Naive thymus-derived CD4-positive, alpha-beta T cell (primary cell): ENCODE measurements around the gene PPFIBP1. TPM values are rescaled to one million over a fixed set of nuclear protein-coding genes. Genes with fewer than 3 reads are reported as not detected.

Source experiments
- ATAC-seq: fragments of 150-1000 bp; cut with Tn5 transposase; 2 replicates; pipeline ENCODE4 v1.10.0; 2021; ENCODE audit warnings: mild to moderate bottlenecking, moderate library complexity
- CTCF ChIA-PET: fragments of 350-600 bp; sonication (Branson Sonifier 250); formaldehyde crosslinking; loops from one replicate; lab custom pipeline; 2021; ENCODE audit warnings: antibody characterized with exemption; lab: Charles Lee
- POLR2A ChIA-PET: fragments of 350-600 bp; sonication (Branson Sonifier 250); formaldehyde crosslinking; loops from one replicate; lab custom pipeline; 2021; ENCODE audit warnings: antibody characterized with exemption, inconsistent platforms; lab: Charles Lee
- DNase-seq, 9 donors: peaks; one replicate each; pipeline versions ENCODE4 v3.0.0 to v3.0.0-alpha.2; 2020 to 2022; ENCODE audit warnings: mixed read lengths in 1 of 9
- H3K27ac ChIP-seq: one replicate; pipeline ENCODE4 v1.7.0; 2013; ENCODE audit warnings: mild to moderate bottlenecking, low read depth, low read length, moderate library complexity
- H3K27me3 ChIP-seq, 2 donors: one replicate each; pipeline ENCODE4 v1.7.0; 2013; ENCODE audit warnings: low read length in 2 of 2, mild to moderate bottlenecking in 2 of 2, moderate library complexity in 2 of 2; ENCODE audit not compliant: control insufficient read depth in 2 of 2, insufficient read depth in 2 of 2
- H3K36me3 ChIP-seq, 3 experiments: 1 replicate in 2 of 3; 2 replicates in 1 of 3; pipeline ENCODE4 v1.7.0; 2013; ENCODE audit warnings: low read length in 3 of 3, mild to moderate bottlenecking in 3 of 3, moderate library complexity in 1 of 3; ENCODE audit not compliant: insufficient read depth in 3 of 3, control insufficient read depth in 2 of 3
- H3K4me1 ChIP-seq, 2 donors: one replicate each; pipeline ENCODE4 v1.7.0; 2013; ENCODE audit warnings: low read length in 2 of 2, mild to moderate bottlenecking in 2 of 2, moderate library complexity in 1 of 2; ENCODE audit not compliant: control insufficient read depth in 2 of 2, insufficient read depth in 2 of 2
- H3K4me3 ChIP-seq: 2 replicates; pipeline ENCODE4 v1.7.0; 2013; ENCODE audit warnings: mild to moderate bottlenecking, low read length
- H3K9me3 ChIP-seq, 3 experiments: 1 replicate in 2 of 3; 2 replicates in 1 of 3; pipeline ENCODE4 v1.7.0; 2013; ENCODE audit warnings: low read length in 3 of 3; ENCODE audit not compliant: control insufficient read depth in 2 of 3
- H3K27ac Mint-ChIP-seq, 9 donors: one replicate each; pipeline ENCODE4 v1.8.0; 2020 to 2022; ENCODE audit warnings: mixed read lengths in 9 of 9, mild to moderate bottlenecking in 8 of 9, moderate library complexity in 5 of 9, inconsistent platforms in 2 of 9
- H3K27me3 Mint-ChIP-seq, 5 donors: one replicate each; pipeline ENCODE4 v1.8.0; 2021 to 2022; ENCODE audit warnings: mixed read lengths in 5 of 5, mild to moderate bottlenecking in 1 of 5
- H3K36me3 Mint-ChIP-seq, 5 donors: one replicate each; pipeline ENCODE4 v1.8.0; 2020 to 2022; ENCODE audit warnings: mixed read lengths in 5 of 5, mild to moderate bottlenecking in 3 of 5, inconsistent platforms in 1 of 5
- H3K4me1 Mint-ChIP-seq, 7 donors: one replicate each; pipeline ENCODE4 v1.8.0; 2020 to 2022; ENCODE audit warnings: mixed read lengths in 7 of 7, mild to moderate bottlenecking in 3 of 7, inconsistent platforms in 1 of 7
- H3K4me3 Mint-ChIP-seq, 10 donors: one replicate each; pipeline ENCODE4 v1.8.0; 2020 to 2022; ENCODE audit warnings: mild to moderate bottlenecking in 10 of 10, mixed read lengths in 10 of 10, moderate library complexity in 6 of 10, inconsistent platforms in 2 of 10
- H3K9me3 Mint-ChIP-seq, 11 donors: one replicate each; pipeline ENCODE4 v1.8.0; 2020 to 2022; ENCODE audit warnings: mixed read lengths in 11 of 11, mild to moderate bottlenecking in 4 of 11, inconsistent platforms in 1 of 11, moderate library complexity in 1 of 11
- intact Hi-C, 2 donors: fragments of 100-400 bp; cut with micrococcal nuclease; formaldehyde crosslinking; loops; one replicate each; pipeline ENCODE4 v1.15.1; 2023
- polyA plus RNA-seq, 2 donors: library from polyadenylated mRNA; unstranded; fragments of 300-500 nt; fragmentation: Illumina TruSeq; gene quantifications; one replicate each; pipeline ENCODE4 v1.2.3, GENCODE V29; 2021
- total RNA-seq, 6 experiments: library from RNA in 5 of 6; stranded (reverse) in 5 of 6; gene quantifications; 1 replicate in 5 of 6; 2 replicates in 1 of 6; pipeline ENCODE4 v1.2.3 and lab custom pipeline; 2021 to 2026

The PPFIBP1 gene
- total and polyA plus RNA-seq, 7 experiments from 2014 or later, result 2.7 to 29.2 (median 5.3) TPM

GRCh38 chr12:27508736-27509431, 15.1 kb upstream of the PPFIBP1 start:
- Histone ChIP-seq H3K27me3 (no peaks in the 10 kb centered on the region), H3K36me3 (no peaks in the 10 kb centered on the region), H3K4me1 (no peaks in the 10 kb centered on the region), H3K27ac (no peak overlapping the region), H3K9me3 (no peaks in the 10 kb centered on the region), H3K4me3 (no peak overlapping the region)
- ChIA-PET CTCF (no interaction called here), POLR2A (no interaction called here)
- H3K4me3 Mint-ChIP-seq, result no peak overlapping the region
- no peak for ATAC-seq
- peaks cover 0 to 7% (median 0%) of the 10 kb centered on the region in 11 donors for H3K9me3 Mint-ChIP-seq
- no peak for DNase-seq
- H3K4me1 Mint-ChIP-seq, result no peaks in the 10 kb centered on the region
- intact Hi-C loops, result no loop called here
- no peak overlapping the region for H3K27ac Mint-ChIP-seq
- H3K36me3 Mint-ChIP-seq, result peaks cover 0 to 8% (median 0%) of the 10 kb centered on the region in 5 donors
- peaks cover 0 to 20% (median 0%) of the 10 kb centered on the region in 5 donors for H3K27me3 Mint-ChIP-seq

- no peak overlapping the region for H3K4me3 ChIP-seq
- ATAC-seq (no peak), DNase-seq (no peak)
- no peak overlapping the region for H3K27ac ChIP-seq
- Mint-ChIP-seq H3K36me3 (peaks cover 0 to 9% (median 0%) of the 10 kb centered on the region in 5 donors), H3K27me3 (peaks cover 0 to 28% (median 0%) of the 10 kb centered on the region in 5 donors), H3K27ac (no peak overlapping the region), H3K4me3 (no peak overlapping the region), H3K9me3 (peaks cover 0 to 7% (median 0%) of the 10 kb centered on the region in 11 donors), H3K4me1 (no peaks in the 10 kb centered on the region)
- no peaks in the 10 kb centered on the region for H3K9me3 ChIP-seq
- no peaks in the 10 kb centered on the region for H3K27me3 ChIP-seq
- intact Hi-C loops, result no loop called here
- POLR2A ChIA-PET, result no interaction called here
- CTCF ChIA-PET, result no interaction called here
- no peaks in the 10 kb centered on the region for H3K4me1 ChIP-seq
- no peaks in the 10 kb centered on the region for H3K36me3 ChIP-seq
These were observed 12.8 kb upstream of the PPFIBP1 start for GRCh38 chr12:27511031-27511722.

- Mint-ChIP-seq H3K27me3 (peaks cover under 1 to 32% (median 4%) of the 10 kb centered on the region in 5 donors), H3K36me3 (peaks cover 0 to 5% (median 0%) of the 10 kb centered on the region in 5 donors), H3K4me1 (no peaks in the 10 kb centered on the region), H3K4me3 (no peak overlapping the region), H3K27ac (no peak overlapping the region), H3K9me3 (peaks cover 0 to 3% (median 0%) of the 10 kb centered on the region in 11 donors)
- CTCF ChIA-PET, result no interaction called here
- H3K27ac ChIP-seq, result no peak overlapping the region
- no peaks in the 10 kb centered on the region for H3K4me1 ChIP-seq
- no peaks in the 10 kb centered on the region for H3K36me3 ChIP-seq
- ATAC-seq (no peak), DNase-seq (no peak)
- POLR2A ChIA-PET, result no interaction called here
- intact Hi-C loops, result no loop called here
- H3K27me3 ChIP-seq, result no peaks in the 10 kb centered on the region
- no peak overlapping the region for H3K4me3 ChIP-seq
- no peaks in the 10 kb centered on the region for H3K9me3 ChIP-seq
These were observed 12.3 kb upstream of the PPFIBP1 start for GRCh38 chr12:27511723-27512045.

- Histone ChIP-seq H3K36me3 (no peaks in the 10 kb centered on the region), H3K9me3 (no peaks in the 10 kb centered on the region), H3K27me3 (no peaks in the 10 kb centered on the region), H3K4me1 (no peaks in the 10 kb centered on the region), H3K4me3 (no peak overlapping the region), H3K27ac (no peak overlapping the region)
- Mint-ChIP-seq H3K9me3 (peaks cover 0 to 2% (median 0%) of the 10 kb centered on the region in 11 donors), H3K27ac (no peak overlapping the region), H3K27me3 (peaks cover 7 to 34% (median 11%) of the 10 kb centered on the region in 5 donors), H3K36me3 (peaks cover 0 to 4% (median 0%) of the 10 kb centered on the region in 5 donors), H3K4me3 (no peak overlapping the region), H3K4me1 (no peaks in the 10 kb centered on the region)
- ATAC-seq (no peak), DNase-seq (no peak)
- ChIA-PET POLR2A (no interaction called here), CTCF (no interaction called here)
- intact Hi-C loops, result no loop called here
These were observed 10.7 kb upstream of the PPFIBP1 start for GRCh38 chr12:27513155-27513824.

- no peak for DNase-seq
- Histone ChIP-seq H3K9me3 (no peaks in the 10 kb centered on the region), H3K4me3 (no peak overlapping the region), H3K4me1 (no peaks in the 10 kb centered on the region), H3K27me3 (no peaks in the 10 kb centered on the region), H3K36me3 (no peaks in the 10 kb centered on the region), H3K27ac (no peak overlapping the region)
- H3K36me3 Mint-ChIP-seq, result peaks cover 0 to 7% (median 0%) of the 10 kb centered on the region in 5 donors
- peaks cover 10 to 36% (median 15%) of the 10 kb centered on the region in 5 donors for H3K27me3 Mint-ChIP-seq
- H3K27ac Mint-ChIP-seq, result no peak overlapping the region
- CTCF ChIA-PET, result no interaction called here
- no peak for ATAC-seq
- H3K9me3 Mint-ChIP-seq, result peaks cover 0 to 2% (median 0%) of the 10 kb centered on the region in 11 donors
- H3K4me3 Mint-ChIP-seq, result no peak overlapping the region
- POLR2A ChIA-PET, result no interaction called here
- intact Hi-C loops, result loop anchor here in 1 of 2 donors (1.0 kb wide), 1 partner anchor 15 kb away; no protein-coding TSS in a partner anchor
- peaks cover 0 to 6% (median 0%) of the 10 kb centered on the region in 7 donors for H3K4me1 Mint-ChIP-seq
These were observed 8.3 kb upstream of the PPFIBP1 start for GRCh38 chr12:27515671-27516070.

GRCh38 chr12:27516625-27517024, 7.4 kb upstream of the PPFIBP1 start:
- H3K27me3 ChIP-seq, result no peaks in the 10 kb centered on the region
- intact Hi-C loops, result loop anchor here in 1 of 2 donors (1.0 kb wide), 1 partner anchor 14 kb away; no protein-coding TSS in a partner anchor
- no peak overlapping the region for H3K4me3 Mint-ChIP-seq
- H3K27ac Mint-ChIP-seq, result no peak overlapping the region
- peaks cover 0 to 7% (median 0%) of the 10 kb centered on the region in 5 donors for H3K36me3 Mint-ChIP-seq
- H3K9me3 ChIP-seq, result no peaks in the 10 kb centered on the region
- ChIA-PET POLR2A (no interaction called here), CTCF (no interaction called here)
- H3K27ac ChIP-seq, result no peak overlapping the region
- DNase-seq, result no peak
- H3K4me1 ChIP-seq, result no peaks in the 10 kb centered on the region
- ATAC-seq, result no peak
- H3K9me3 Mint-ChIP-seq, result peaks cover 0 to 2% (median 0%) of the 10 kb centered on the region in 11 donors
- peaks cover 10 to 37% (median 15%) of the 10 kb centered on the region in 5 donors for H3K27me3 Mint-ChIP-seq
- no peaks in the 10 kb centered on the region for H3K36me3 ChIP-seq
- H3K4me1 Mint-ChIP-seq, result peaks cover 0 to 6% (median 3%) of the 10 kb centered on the region in 7 donors
- H3K4me3 ChIP-seq, result no peak overlapping the region
